DMS153 treated with DMSO at 0.1 percent for 48 hours (cell line): ENCODE data around the gene TUBGCP3.

Source experiments
- DNase-seq: peaks from one replicate; lab custom pipeline; 2025; ENCODE audit not compliant: unreplicated experiment; lab: John Stamatoyannopoulos, UW

Gene TUBGCP3

DNA sequence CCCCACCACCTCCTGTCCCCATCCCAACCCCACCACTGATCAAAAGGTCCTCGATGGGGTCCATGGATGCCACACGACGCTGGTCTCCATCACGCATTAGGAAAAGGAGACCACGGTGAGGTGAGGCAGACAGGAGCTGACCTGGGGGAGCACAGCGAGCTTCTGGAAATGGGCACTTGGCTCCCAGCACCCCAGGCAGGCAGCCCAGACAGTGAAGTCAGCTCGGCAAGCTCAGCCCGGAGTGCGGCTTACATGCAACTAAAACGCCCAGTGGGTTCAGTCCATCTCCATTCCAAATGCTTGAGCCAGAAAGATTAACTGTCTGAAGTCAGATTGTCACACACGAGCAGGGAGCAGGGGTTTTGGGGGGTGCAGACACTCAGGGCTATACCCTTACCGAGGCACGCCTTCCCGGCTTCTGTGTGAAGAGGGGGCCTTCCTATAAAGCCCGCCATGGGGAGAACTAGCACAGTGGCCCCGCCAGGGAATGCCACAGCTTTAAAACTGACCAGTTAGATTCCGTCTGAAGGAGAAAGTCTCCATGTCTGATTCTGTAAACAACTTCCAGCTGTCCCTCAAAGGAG, 132.4 kb downstream of the TUBGCP3 start:
- DNase-seq: no peak

GRCh38 chr13:112454648-112455334, 133.2 kb downstream of the TUBGCP3 start:
- DNase-seq: no peak

GRCh38 chr13:112453874-112454647, 133.9 kb downstream of the TUBGCP3 start:
- no peak for DNase-seq

DNA sequence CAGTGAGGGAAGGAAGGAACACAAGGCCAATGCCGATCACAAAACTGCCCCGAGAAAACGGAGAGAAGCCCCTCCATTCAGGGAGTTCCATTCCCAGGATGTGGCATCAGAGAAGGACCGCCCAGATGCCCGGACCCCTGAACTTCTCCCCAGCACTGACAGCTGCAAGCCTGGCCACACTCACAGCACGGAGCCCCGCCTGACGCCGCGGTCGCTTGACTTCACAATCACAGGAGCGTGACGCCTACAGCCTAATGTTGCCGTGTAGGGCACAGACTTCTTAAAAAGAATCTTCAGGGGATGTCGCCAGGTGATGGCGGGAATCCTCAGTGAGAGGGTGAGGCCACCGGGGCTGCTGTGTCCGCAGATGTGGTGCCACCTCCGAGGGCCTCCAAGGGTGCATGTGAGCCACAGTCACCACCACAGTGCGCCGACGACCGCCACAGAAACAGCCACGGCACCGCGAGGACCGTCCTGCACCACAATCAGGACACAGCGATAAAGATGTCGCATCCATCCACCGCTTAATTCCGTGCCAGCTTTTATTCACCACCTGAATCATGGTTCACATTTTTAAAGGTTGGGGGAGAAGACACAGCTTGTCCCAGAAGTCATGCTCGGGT, 134.6 kb downstream of the TUBGCP3 start:
- DNase-seq: no peak

- DNase-seq: no peak
Measured at GRCh38 chr13:112452380-112453206, 135.4 kb downstream of the TUBGCP3 start.

DNA sequence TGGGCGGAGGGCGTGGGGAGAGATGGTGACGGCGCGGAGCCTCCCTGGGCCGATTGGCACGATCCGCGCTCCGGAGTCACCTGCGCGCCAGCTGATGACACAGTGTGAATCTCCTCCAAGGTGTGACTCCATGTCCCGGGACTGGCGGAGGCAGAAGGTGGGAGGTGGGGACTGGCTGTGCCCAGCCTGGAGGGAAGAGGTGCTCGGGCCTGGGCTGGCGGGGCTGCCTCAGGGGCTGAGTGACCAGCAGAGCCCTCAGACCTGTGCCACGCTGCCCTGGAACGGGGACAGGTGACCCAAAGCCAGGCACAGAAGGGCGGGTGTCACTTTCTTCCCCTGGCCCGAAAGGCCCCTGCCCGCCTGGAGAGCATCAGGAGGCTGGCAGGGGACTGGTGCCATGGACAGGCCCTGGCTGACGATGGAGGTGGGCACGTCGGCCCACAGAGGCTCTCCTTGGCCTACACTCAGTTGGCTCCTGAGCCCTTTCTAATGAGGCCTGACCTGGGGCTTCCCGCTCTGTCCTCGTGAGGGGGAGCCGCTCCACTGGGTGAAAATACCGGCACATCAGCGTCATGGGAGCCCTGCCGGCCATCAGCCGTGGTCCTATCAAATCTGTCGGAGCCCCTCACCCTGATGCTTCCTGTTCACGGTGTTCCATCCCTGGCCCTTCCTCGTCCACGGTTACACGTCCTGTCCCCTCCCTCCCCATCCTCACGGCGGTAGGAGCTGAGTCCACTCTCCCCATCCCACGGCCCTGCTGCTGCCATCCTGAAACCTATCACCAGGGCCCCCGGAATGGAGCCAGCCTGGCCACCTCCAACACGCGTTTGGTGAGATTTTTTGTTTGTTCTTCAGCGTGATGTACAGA, 136.2 kb downstream of the TUBGCP3 start:
- no peak for DNase-seq

DNA sequence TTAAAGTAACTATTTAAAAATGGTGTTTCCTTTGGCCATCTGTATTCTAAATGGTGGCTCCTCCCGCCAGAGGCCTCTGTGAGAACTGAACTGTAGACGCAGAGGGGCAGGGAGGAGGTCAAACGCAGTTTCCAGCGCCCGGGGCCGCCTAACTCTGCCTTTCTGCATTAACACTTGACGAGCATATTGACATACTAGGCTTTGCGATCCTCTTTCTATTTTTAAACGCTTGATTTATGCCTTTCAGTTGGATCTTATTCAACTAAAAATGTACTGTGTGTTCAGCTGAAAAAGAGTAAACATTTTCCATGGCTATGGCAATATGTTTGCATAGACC, 137.1 kb downstream of the TUBGCP3 start:
- DNase-seq: peak; percentile 74

DNA sequence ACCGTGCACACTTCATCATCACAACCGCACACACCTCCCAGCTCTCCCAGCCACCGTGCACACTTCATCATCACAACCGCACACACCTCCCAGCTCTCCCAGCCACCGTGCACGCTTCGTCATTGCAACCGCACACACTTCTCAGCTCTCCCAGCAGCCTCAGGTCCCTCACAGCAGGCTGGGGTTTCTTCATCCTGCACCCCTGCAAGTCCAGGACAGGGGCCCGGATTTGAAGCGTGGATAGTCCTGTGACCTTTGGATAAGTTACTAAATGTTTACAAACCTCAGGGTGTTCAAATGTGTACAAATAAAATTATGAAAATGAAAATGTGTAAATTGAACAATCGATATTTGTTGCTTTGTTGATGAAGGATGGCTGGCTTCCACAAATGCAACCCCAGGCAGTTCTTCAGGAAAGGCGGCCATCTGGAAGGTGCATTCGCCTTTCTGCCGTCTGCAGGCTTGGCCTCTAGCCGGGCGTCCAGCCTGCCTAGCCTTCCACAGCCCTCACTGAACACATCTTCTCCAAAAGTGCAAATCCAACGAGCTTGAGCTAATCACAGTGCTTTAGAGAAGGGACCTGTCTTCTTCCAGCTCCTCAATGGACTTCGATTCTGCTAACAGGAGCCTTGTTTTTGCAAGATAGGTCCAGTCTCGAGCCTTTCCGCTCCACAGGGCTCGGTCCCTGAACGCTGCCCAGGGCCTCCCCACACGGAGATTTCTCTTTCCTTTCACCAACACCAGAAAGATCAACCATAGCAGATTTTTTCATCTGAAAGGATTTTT, 137.6 kb downstream of the TUBGCP3 start:
- DNase-seq: no peak

- DNase-seq: no peak
Measured at GRCh38 chr13:112449545-112449930, 138.4 kb downstream of the TUBGCP3 start.

DNA sequence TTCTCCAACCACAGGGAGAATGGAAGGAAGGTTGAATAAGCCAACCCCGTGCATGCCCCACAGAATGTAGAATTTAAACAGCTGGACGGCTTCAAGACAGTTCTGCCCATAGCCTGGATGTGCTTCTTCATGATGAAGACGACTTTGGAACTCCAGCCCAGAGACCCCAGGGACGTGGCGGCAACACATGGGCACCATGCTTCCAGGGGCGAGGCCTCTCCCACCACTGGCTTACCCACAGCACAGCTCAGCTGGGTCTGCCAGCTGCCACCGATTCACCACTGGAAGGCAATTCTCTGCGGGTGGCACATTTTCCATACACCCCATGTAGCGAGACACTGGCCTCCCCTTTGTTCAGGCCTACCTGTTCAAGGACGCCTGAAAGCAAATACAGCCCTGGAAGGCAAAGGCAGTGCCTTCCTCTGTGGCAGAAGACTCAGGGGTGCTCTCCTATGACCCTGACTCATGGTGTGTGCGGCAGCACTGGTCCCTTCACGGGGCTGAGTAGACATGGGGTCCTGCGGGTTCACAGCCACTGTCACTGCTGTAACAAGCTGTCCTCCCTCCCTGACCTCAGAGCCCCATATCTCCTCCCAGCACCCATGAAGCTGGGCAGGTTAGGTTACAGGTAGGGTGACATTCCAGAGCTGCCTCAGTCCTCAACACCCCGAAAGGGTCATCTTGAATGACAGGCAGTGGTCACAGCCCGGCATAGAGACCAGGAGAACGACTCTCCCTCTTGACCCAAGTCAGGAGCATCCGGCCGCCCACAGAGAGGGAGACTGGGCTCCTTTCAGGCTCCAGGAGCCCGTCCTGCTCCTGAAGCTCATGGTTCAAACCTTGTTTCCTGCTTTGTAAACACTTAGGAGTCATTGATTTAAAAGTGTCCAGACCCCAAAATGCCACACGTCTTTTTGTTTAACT, 139.1 kb downstream of the TUBGCP3 start:
- DNase-seq: no peak

GRCh38 chr13:112447761-112448603, 140.0 kb downstream of the TUBGCP3 start:
- no peak for DNase-seq

GRCh38 chr13:112447306-112447705, 140.6 kb downstream of the TUBGCP3 start:
- no peak for DNase-seq

GRCh38 chr13:112446867-112447266, 141.1 kb downstream of the TUBGCP3 start:
- no peak for DNase-seq

- DNase-seq: no peak
Measured at GRCh38 chr13:112446347-112446861, 141.5 kb downstream of the TUBGCP3 start.

DNA sequence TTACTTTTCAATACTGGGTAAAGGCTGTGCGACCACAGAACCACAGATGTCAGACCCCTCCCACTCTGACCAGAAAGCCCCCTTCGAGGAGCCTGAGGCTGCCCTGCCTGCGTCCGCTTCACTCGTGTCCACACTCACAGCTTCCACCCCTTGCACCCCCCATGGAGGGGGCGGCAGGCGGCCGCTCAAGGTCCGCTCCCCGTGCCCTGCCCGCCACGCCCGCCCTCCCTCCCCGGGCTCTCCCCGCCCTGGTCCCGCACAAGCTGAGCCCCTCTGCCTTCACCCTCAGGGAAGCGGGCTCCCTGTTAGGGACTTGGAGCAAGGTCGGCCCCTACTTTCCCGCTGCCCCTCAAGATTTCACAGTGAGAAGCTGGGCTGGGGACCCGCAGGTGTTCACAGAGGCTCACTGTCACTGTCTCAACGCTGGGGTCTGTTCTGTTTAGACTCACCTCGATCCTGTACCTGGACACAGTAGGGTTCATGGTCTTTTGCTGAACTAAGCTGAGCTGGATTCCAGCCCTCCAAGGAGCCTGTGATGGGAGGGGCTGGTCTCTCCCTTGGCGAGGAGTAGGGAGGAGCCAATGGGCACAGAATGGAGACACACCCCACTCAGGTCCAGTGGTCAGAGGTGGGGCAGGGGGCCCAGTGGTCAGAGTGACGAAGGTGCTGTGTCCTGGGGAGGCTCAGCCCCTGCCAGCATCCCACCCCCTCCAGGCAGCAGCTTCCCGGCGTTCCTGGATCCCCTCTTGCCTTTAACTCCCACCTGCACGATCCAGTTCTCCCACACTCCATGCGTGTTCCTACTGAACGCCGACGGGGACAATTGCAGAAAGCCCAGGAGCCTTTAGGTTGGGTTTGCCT, 142.3 kb downstream of the TUBGCP3 start:
- DNase-seq: no peak
